Brain pericyte (primary cell): Measurements from ENCODE around the gene KRT9.
"Not testable (repeated sequence)": the region's sequence is repeated elsewhere in the genome, so short reads cannot be mapped to it uniquely, and the experiment has no call there.

Experiments used
- DNase-seq: peaks from one replicate; pipeline ENCODE4 v3.0.0-alpha.2; 2012; ENCODE audit warnings: low read depth, low spot score

The KRT9 gene, protein sequence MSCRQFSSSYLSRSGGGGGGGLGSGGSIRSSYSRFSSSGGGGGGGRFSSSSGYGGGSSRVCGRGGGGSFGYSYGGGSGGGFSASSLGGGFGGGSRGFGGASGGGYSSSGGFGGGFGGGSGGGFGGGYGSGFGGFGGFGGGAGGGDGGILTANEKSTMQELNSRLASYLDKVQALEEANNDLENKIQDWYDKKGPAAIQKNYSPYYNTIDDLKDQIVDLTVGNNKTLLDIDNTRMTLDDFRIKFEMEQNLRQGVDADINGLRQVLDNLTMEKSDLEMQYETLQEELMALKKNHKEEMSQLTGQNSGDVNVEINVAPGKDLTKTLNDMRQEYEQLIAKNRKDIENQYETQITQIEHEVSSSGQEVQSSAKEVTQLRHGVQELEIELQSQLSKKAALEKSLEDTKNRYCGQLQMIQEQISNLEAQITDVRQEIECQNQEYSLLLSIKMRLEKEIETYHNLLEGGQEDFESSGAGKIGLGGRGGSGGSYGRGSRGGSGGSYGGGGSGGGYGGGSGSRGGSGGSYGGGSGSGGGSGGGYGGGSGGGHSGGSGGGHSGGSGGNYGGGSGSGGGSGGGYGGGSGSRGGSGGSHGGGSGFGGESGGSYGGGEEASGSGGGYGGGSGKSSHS

DNA sequence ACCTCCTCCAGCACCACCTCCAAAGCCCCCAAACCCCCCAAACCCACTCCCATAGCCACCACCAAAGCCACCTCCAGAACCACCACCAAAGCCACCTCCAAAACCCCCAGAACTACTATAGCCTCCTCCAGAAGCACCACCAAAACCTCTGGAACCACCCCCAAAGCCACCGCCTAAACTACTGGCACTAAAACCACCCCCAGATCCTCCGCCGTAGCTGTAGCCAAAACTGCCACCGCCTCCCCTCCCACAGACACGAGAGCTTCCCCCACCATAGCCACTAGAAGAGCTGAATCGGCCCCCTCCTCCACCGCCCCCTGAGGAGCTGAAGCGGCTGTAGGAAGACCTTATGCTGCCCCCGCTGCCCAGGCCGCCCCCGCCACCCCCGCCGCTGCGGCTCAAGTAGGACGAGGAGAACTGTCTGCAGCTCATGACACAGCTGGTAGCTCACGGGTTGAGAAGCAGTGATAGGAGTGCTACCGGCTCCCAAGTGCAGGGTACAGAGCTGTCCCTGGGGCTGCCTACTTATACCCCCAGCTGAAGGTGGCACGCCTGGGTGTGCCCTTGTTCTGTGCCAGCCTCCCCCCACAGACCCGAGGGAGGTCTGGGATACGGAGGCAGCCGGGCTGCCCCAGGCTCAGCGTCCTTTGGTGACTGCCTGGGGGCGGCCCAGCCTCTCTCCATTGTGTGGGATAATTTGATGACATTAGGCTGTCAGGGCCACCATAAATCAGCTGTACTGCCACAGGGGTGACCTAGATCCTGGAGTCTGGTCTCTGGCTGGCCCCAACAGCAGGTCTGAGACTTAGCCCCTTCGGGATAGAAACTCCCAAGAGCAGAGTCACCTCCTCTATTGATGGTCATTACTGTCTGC, at the start of gene KRT9:
TSS of gene KRT9 (minus strand) at position 499 of the 874 bp plus-strand sequence. CDS start at position 432, 67 bp downstream.
- DNase-seq: no peak

DNA sequence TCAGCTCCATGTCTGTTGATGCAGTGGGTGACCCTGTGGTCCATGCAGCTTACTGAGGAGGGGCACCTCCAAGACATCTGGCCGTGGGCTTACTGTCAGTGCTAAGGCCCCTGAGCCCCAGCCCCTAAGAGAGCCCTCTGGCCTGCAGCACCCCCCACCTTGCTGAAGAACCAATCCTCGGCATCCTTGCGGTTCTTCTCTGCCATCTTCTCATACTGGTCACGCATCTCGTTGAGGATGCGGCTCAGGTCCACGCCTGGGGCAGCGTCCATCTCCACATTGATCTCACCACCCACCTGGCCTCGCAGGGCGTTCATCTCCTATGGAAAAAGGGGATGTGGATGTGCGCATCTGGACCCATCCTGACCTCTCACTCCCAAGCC, 49.6 kb upstream of the KRT9 start:
- not testable (repeated sequence) for DNase-seq

DNA sequence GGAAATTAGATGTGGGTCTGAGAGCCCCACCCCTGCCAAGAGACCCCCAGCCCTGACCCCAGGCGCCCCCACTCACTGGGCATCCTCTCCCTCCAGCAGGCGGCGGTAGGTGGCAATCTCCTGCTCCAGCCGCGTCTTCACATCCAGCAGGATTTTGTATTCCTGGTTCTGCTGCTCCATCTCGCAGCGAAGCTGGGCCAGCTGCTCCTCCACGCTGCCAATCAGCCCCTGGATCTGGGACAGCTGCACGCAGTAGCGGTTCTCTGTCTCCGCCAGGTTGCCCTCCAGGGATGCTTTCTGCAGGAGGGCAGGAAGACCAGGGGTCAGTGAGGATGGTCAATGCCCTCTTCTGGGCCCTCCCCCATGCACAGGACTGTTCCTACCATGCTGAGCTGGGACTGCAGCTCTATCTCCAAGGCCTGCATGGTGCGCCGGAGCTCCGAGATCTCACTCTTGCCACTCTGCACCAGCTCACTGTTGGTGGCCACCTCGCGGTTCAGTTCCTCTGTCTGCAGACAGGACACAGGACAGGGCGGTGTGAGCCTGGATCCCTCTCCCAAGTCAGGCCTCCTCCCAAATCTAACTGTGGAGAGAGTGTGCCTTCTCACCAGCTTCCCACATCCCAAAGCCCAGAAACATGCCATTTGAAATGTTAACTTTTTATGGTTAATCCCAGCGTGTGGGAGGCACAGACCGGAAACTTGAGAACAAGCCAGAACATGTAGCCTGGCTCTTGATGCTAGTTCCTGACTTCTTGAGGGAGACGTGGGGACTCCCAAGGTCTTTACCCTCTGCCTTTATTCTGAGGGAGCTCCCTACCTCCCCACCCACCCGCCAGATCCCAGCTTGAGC, 49.0 kb upstream of the KRT9 start:
- no peak for DNase-seq

DNA sequence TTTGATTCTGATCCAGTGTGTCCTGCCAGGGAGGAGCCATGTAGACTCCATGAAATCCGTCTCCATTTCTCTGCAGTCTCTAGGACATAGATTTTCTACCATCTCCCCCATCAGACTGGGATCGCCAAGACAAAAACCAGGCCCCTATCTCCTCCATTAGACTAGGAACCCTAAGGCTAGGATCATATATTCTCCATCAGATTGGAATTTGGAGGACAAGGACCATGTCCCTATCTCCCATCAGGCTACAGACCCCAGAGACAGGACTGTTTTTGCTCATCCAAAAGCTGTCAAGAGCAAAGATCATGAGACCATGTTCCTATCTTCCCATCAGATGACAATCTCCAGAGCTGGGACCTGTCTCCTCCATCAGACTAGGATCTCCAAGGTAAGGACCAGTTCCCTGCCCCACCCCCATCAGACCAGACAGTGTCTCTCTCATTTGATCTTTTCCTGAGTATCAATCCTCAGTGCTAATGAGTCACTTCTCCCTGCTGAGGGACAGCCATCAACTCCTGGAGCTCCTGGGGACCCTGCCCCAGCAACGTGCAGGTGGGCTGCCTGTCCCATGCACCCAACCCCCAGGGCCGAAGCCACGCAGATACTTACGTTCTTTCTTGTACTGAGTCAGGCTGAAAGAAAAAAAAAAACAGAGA, 48.2 kb upstream of the KRT9 start:
- not testable (repeated sequence) for DNase-seq

DNA sequence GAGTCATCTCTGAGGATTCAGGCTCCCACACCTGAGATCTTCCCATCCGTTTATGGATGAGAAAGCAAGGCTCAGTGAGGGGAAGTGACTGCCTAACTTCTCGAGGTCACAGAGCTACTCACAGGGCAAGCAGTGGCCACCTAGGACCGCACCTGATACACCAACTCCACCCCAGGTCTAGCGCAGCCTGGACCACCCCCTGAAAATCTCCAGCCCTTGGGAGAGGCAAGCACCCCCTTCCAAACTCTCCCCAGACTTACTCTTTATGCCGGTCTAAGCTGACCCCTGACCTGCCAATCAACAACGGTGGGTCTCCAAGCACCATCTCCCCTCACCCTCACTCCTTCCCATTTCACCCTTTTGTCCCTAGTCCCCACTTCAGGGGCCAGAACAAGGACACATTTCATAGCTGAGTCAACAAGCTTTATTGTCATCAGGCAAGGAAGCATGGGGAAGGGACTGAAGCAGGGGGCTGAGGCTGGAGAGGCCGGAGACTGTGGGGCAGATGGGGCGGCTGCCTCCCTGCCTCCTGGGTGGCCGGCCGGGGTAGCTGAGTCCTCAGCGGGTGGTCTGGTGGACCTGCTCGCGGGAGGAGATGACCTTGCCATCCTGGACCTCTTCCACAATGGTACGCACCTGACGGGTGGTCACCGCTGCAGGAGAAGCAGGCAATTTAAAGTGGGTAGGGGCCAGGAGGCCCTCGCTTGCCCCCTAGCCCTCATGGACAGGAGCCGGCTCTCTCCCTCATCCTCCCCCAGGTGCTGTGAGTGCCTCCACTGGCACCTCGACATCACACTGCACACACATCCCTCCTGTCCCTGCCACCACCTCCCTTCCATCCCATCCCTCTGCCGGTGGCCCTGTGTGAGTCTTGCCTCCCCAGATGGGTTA, 47.4 kb upstream of the KRT9 start:
- DNase-seq: no peak

DNA sequence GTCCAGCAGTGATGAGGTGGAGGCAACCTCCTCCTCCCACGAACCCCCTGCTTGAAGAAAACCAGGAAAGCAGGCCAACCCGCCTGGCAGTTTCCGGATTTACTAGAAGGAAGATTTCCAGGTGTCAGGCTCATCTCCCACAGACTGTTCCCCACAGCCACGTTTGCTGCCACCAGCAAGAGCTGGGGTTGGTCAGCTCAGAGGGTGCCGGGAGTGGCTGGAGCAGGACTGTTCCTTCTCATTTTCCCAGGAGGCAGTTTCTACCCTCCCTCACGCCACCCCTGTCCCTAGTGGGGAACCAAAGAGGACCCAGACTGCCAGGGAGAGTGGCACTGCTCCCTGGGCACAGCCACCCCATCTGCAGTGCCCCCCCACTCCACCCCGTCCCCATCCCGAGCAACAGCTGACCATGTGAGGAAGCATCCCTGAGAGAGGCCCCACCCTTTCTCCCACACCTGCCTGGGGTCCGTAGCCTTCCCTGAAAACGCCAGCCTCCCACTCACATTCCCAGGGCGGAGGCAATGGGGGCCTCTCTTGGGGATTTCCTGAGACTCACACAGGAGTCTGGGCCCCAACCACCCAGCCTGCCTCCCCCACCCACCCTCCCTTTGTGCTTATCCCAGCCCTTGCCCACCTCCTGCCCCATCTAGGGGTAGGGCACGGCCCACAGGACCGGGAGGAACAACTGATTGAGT, 46.6 kb upstream of the KRT9 start:
- no peak for DNase-seq

DNA sequence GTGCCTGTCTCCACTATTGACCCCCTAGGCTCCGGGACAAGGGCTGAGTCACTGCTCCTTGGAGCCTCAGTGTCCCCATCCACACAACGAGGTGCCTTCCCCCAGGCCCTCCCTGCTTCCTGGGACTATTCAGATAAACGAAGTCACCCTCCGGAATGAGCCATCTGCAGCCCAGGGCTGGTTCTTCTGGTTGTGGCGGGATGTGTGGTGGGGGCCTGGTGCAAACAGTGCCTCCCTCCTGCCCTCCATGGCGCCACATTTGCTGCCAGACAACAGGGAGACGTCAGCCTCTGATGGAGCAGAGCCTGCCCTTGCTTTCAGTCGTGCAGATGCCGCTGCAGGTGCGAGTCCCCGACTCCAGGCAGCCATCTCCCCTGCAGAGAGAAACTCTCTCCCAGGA, 45.8 kb upstream of the KRT9 start:
- DNase-seq: no peak

DNA sequence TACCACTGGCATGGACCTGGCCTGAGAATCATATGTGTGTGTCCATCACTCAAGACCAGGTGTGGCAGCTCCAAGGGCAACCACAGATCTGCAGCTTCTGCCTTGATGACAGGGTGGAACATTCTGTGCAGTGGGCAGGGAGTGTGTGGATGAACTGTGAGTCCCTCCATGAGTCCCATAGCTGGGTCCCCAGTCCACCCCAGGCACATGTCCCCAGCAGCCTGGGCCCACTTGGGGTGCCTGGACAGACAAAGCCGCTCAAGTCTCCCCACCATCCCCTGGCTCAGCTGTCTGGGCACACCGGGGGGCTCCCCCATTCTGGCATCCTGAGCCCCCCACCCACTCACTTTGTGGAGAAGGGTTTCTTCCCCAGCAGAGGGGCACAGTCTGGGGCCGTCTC, 45.3 kb upstream of the KRT9 start:
- no peak for DNase-seq

DNA sequence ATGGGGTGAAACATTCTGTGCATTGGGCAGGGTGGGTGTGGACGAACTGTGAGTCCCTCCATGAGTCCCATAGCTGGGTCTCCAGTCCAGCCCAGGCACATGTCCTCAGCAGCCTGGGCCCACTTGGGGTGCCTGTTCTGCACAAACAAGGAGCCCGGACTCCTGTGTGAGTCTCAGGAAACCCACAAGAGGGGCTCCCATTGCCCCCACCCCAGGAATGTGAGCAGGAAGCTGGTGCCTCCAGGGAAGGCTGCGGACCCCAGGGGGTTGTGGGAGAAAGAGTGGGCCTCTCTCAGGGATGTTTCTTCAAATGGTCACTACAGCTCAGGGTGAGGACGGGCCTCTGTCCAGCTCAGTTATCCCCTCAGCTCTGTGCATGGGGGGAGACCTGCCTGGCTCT, 44.6 kb upstream of the KRT9 start:
- not testable (repeated sequence) for DNase-seq

DNA sequence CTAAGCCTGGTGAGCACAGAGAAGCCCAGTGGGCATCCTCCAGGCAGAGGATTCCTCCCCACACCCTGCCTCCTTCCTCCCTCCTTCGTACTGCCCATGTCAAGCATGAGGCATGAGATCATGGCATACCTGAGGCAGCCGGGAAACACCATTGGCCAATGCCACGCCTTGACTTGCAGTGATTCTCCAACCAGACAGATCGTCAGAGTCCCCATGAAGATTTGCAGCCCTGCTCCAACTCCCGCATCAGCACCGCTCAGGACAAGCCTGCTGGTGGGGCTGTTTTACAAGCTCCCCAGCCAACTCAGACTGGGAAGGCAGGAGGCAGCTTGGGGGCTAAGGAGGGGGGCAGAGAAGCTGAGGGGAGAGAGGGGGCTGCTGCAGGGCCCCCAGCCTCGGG, 43.6 kb upstream of the KRT9 start:
- no peak for DNase-seq

DNA sequence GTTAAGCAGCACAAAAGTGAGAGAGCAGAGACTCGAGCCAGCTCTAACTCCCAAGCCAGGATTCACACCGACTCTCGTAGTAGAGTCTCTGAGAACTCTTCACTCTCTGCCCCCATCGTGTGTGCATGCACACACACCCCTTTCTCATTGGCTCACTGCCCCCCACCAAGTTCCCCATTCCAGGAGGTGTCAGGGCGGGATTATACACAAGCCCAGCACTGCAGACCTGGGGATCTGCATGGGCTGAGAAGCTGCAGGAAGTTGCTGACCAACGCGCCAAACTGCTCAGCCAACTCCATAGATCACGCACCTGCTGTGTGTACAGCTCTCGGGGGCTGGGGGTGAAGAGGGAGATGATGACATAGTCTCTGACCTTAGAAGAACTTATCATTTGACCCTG, 42.9 kb upstream of the KRT9 start:
- not testable (repeated sequence) for DNase-seq

DNA sequence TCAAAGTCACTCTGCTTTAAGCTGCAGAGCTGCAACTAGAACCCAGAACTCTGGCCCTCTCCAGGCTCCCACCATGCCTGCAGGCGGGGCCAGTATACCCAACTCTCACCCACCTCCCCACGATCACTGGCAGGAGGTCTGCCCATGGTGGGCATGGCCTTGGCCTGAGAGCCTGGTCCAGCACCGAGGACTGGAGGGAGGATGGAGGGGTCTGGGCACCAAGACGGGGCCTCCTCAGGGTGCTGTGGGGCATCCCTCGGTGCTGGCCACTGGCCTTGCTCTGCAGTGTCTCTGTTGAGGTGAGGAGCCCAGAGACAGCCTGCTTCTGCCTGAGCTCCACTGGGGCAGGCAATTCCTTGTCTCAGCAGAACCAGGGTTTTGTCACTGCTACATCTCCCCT, 42.2 kb upstream of the KRT9 start:
- DNase-seq: no peak

DNA sequence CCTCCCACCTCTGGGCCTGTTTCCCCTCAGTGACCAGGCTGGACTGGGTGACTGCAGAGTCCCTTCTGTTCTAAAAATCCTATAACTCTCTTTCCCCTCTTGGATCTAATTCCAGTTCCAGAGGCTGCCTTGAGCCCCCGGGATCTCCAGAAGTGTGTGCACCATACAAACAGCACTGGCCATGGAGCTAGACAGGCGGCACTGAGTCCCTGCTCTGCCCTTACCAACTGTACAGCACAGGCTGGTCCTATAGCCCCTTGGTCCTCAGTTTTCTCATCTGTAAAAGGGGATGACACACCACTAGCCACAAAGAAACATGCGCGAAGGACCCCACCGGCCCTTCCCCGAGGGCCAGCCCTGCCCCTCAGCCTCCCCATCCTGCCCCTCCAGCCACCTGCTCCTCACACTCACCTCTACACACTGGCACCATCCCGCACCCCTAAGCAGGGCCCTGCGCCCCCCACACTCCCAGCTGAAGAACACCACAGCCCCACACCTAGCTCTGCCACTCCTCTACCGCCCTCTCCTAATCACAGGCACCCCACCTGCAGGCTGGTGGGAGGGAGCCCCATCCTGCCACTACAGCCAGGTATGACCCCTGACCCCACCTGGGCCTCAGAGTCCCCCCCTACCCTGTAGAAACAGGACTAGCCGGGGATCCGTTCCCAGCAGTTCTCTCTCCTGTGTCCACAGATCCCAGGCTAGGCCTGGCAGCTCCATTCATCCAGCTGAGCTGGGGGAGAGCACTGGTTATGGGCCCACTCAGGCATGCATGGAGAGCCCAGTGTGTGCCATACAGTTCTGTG, 41.6 kb upstream of the KRT9 start:
- no peak for DNase-seq

DNA sequence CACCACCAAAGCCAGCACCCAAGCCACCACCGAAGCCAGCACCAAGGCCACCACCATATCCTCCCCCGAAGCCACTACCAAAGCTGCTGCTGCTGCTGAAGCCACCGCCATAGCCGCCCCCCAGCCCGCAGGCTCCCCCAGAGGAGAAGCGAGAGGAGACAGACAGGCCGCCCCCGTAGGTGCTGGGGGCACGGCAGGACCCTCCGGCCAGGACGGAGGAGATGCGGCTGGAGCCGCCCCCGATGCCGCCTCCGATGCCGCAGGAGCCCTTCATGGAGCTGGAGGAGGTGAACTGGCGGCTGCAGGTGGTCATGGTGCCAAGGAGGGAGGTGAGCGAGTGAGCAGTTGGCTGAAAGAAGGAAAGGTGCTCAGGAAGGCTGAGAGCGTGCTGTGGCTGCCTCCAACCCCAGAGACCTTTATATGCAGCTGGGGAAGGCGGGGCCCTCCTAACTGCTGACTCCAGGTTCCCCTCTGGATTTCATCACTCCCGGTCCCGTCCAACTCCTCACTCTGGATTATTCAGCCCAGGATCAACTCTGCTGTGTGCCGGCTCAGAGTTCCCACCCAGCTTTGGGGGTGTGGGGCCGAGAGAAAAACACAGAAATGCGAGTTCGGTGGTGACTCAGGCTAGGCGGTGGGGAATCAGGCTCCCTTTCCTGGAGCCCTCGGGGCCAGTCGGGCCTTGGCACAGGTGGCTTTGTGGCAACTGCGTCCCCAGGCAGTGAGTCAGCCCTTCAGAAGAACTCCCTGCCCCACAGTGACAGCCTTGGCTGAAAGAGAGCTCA, 40.7 kb upstream of the KRT9 start, which contains the start of gene KRT16:
TSS of gene KRT16 (minus strand) at position 392 of the 785 bp plus-strand sequence. CDS start at position 313, 79 bp downstream.
- DNase-seq: not testable (repeated sequence)

DNA sequence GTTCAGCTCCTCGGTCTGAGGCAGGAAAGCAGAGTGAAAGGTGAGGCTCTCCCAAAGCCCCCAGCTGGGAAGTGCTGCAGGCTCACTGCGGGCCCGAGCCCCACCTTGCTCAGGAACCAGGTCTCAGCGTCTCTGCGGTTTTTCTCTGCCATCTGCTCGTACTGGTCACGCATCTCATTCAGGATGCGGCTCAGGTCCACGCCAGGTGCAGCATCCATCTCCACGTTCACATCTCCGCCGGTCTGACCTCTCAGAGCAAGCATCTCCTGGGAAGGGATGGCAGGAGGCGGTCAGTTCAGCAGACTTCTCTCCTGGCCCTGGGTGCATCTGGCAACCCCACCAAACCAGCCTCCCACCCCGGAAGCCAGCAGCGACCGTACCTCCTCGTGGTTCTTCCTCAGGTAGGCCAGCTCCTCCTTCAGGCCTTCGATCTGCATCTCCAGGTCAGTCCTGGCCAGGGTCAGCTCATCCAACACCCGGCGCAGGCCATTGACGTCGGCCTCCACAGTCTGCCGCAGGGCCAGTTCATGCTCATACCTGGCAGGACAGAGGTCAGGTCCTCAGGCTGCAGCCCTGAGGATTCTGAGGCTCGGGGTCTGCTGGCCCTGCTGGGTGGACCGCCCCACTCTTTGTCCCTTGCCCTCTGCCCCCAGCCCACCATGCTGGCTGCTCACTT, 39.2 kb upstream of the KRT9 start:
- DNase-seq: no peak

DNA sequence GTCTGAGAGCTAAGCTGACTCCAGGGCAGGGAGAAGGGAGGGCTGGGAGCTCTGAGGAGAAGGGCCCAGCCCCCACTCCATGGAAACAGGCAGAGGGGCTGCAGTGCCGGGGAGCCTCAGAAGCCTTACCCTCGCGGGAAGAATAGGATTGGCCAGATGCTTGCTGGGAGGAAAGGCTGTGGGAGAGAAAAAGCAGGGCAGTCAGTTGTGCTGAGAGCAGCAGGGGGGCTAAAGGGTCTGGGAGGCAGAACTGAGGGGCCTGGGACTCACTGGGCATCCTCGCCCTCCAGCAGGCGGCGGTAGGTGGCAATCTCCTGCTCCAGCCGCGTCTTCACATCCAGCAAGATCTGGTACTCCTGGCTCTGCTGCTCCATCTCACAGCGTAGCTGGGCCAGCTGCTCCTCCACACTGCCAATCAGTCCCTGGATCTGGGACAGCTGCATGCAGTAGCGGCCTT, 38.2 kb upstream of the KRT9 start:
- DNase-seq: not testable (repeated sequence)

DNA sequence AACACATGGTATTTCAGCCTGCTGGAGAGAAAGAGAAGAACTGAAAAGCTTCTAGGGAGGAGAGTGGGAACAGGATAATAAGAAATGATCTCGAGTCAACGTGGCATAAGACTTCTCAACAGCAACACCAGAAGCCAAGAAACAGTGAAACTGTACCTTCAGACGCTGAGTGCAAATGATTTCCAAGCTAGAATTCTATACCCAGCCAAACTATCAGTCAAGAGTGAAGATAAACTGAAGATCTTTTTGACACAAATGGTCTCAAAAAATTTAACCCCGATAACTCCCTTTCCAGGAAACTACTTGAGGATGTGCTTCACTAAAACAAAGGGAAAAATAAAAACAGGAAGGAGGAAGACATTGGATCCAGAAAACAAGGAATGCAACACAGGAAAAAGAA, 35.1 kb upstream of the KRT9 start:
- DNase-seq: not testable (repeated sequence)
